Activated naive CD4-positive, alpha-beta T cell treated with Interleukin-2 at 50 U/mL for 16 hours (primary cell): Measurements from ENCODE around the gene CDK5RAP1.

Source experiments
- DNase-seq: peaks from one replicate; pipeline ENCODE4 v3.0.0-alpha.2; 2020

Gene CDK5RAP1

GRCh38 chr20:33328157-33329137, 72.9 kb downstream of the CDK5RAP1 start:
- no peak for DNase-seq

- DNase-seq = no peak
These were observed 76.0 kb downstream of the CDK5RAP1 start for GRCh38 chr20:33325350-33325749.

- DNase-seq = no peak
These were observed 78.1 kb downstream of the CDK5RAP1 start for GRCh38 chr20:33323236-33323635.

- no peak for DNase-seq
These were observed 78.9 kb downstream of the CDK5RAP1 start for GRCh38 chr20:33322456-33322855.

- no peak for DNase-seq
These were observed 81.3 kb downstream of the CDK5RAP1 start for GRCh38 chr20:33320006-33320405.

GRCh38 chr20:33318096-33318429, 83.3 kb downstream of the CDK5RAP1 start:
- DNase-seq = no peak

- DNase-seq = no peak
These were observed 83.8 kb downstream of the CDK5RAP1 start for GRCh38 chr20:33317424-33318095.

GRCh38 chr20:33316958-33317357, 84.4 kb downstream of the CDK5RAP1 start:
- no peak for DNase-seq

GRCh38 chr20:33316343-33316742, 85.0 kb downstream of the CDK5RAP1 start:
- no peak for DNase-seq

- no peak for DNase-seq
These were observed 87.5 kb downstream of the CDK5RAP1 start for GRCh38 chr20:33313686-33314314.

- DNase-seq = no peak
These were observed 88.7 kb downstream of the CDK5RAP1 start for GRCh38 chr20:33312583-33312982.

GRCh38 chr20:33311996-33312395, 89.3 kb downstream of the CDK5RAP1 start:
- DNase-seq = no peak

- DNase-seq = no peak
These were observed 90.3 kb downstream of the CDK5RAP1 start for GRCh38 chr20:33311011-33311410.

- DNase-seq = no peak
These were observed 90.9 kb downstream of the CDK5RAP1 start for GRCh38 chr20:33310327-33310899.

GRCh38 chr20:33309631-33310030, 91.7 kb downstream of the CDK5RAP1 start:
- no peak for DNase-seq
